ENCODE results near the gene RHBDL2. TPM values are rescaled to one million over a fixed set of nuclear protein-coding genes. Genes with fewer than 3 reads are reported as not detected.
A peak's percentile ranks its signal among the peaks of the same experiment; 100 is the strongest.
"Not testable (repeated sequence)": the region's sequence is repeated elsewhere in the genome, so short reads cannot be mapped to it uniquely, and the experiment has no call there.

Gene RHBDL2
- total RNA-seq, 2 donors from 2014 or later, result not detected

DNA sequence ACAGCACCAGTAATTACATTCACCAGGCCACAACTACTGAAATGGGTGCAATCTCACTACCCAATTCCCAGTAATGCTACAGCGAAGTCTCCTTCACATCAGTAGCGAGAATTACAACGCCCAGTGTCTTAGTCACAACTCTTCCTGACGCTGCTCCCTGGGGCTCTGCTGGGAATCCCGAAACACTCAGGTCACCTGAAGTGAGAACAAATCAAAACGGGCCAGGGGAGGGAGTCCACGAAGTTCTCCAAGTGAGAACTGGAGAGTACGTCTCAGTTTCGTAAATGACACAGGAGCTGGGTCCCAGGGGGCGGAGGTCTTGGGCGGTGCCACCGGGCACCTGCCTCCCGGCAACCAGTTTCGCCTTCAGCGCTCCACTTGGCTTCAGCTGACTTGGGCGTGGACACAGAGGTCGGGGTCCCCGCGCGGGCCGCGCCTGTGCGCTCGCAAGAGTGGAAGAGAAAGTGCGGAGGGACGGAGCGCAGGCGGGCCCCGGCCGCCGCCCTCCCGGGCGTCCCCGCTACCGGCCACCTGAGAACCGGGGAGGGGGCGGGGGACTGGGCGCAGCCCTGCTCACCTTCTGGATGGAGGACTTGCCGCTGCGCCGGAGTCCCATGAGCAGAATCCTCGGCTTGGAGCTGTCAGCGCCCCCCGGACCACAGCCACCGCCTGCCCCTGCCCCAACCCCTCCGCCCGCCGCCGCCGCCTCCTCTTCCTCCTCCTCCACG, 82.6 kb downstream of the RHBDL2 start:
- peaks cover 42% of the 10 kb centered on the region for H3K4me1 Mint-ChIP-seq
- H3K36me3 Mint-ChIP-seq (ENCODE audit: low read depth), result peaks cover 6% of the 10 kb centered on the region
- H3K4me3 Mint-ChIP-seq, result peak overlapping the region; percentile 97
- no peaks in the 10 kb centered on the region for H3K9me3 ChIP-seq (ENCODE audit: control insufficient read depth, low read length, poor library complexity, severe bottlenecking)
- DNase-seq (peak in 2 of 3 donors; percentile 20 to 31), ATAC-seq (peak; percentile 12)
- peak overlapping the region; percentile 68 for H3K27ac Mint-ChIP-seq
- H3K27me3 Mint-ChIP-seq, result no peaks in the 10 kb centered on the region

DNA sequence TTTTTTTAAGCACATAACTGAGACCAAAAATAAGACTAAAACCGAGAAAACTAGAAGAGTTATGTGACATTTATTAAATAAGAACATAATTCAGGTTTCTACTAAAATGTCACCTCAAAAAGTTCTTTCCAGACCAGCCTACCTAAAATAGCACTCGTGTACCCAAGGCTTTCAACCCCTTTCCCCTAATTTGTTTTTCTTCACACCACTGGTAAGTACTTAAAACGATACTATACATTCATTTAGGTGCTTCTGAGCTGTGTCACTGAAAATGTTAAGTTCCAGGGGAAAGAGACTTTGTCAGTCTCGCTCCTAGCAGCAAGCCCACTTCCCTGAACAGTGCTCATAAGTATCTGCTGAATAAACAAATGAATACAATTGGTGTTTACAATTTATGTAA, 88.8 kb downstream of the RHBDL2 start:
- DNase-seq (no peak), ATAC-seq (no peak)
- no peaks in the 10 kb centered on the region for H3K9me3 ChIP-seq (ENCODE audit: control insufficient read depth, low read length, poor library complexity, severe bottlenecking)
- Mint-ChIP-seq H3K36me3 (ENCODE audit: low read depth) (peaks cover 10% of the 10 kb centered on the region), H3K4me3 (no peak overlapping the region), H3K27ac (peak overlapping the region; percentile 63), H3K27me3 (no peaks in the 10 kb centered on the region), H3K4me1 (peaks cover 29% of the 10 kb centered on the region)

DNA sequence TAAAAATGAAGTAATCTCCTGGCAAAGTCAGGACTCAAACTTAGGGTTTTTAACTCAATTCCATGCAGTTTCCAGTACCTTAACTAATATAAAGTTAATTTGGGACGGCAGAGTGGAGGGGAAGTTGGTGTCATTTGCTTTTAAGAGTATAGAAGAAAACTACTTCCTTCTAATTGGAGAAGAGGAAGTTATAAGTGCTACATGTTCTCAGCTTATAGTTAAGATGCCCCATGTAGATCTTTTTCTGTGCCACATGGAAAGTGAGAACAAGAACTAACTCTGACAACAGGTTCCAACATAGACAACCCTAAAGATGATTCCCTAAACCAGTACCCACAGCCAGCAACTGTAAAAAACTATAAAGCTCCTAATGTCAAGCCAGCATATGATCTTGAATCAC, 93.6 kb downstream of the RHBDL2 start:
- no peaks in the 10 kb centered on the region for H3K27me3 Mint-ChIP-seq
- peaks cover 12% of the 10 kb centered on the region for H3K36me3 Mint-ChIP-seq (ENCODE audit: low read depth)
- H3K27ac Mint-ChIP-seq, result peak overlapping the region; percentile 53
- DNase-seq (no peak), ATAC-seq (no peak)
- no peaks in the 10 kb centered on the region for H3K9me3 ChIP-seq (ENCODE audit: control insufficient read depth, low read length, poor library complexity, severe bottlenecking)
- H3K4me3 Mint-ChIP-seq, result no peak overlapping the region
- peaks cover 23% of the 10 kb centered on the region for H3K4me1 Mint-ChIP-seq

- Mint-ChIP-seq H3K27me3 (no peaks in the 10 kb centered on the region), H3K4me3 (no peak overlapping the region), H3K4me1 (peaks cover 18% of the 10 kb centered on the region), H3K36me3 (ENCODE audit: low read depth) (peaks cover 10% of the 10 kb centered on the region), H3K27ac (peak overlapping the region; percentile 8)
- H3K9me3 ChIP-seq (ENCODE audit: control insufficient read depth, low read length, poor library complexity, severe bottlenecking), result no peaks in the 10 kb centered on the region
- no peak for DNase-seq
- no peak for ATAC-seq
Observed at GRCh38 chr1:38846210-38846609, 95.4 kb downstream of the RHBDL2 start.

- H3K4me3 Mint-ChIP-seq; H3K27me3 Mint-ChIP-seq; DNase-seq; H3K36me3 Mint-ChIP-seq (ENCODE audit: low read depth); H3K27ac Mint-ChIP-seq; H3K9me3 ChIP-seq (ENCODE audit: control insufficient read depth, low read length, poor library complexity, severe bottlenecking); ATAC-seq: not testable (repeated sequence)
- H3K4me1 Mint-ChIP-seq, result peaks cover 18% of the 10 kb centered on the region
Observed at GRCh38 chr1:38845088-38845487, 96.5 kb downstream of the RHBDL2 start.

- peaks cover 7% of the 10 kb centered on the region for H3K36me3 Mint-ChIP-seq (ENCODE audit: low read depth)
- peak overlapping the region; percentile 67 for H3K27ac Mint-ChIP-seq
- H3K4me1 Mint-ChIP-seq, result peaks cover 14% of the 10 kb centered on the region
- no peaks in the 10 kb centered on the region for H3K9me3 ChIP-seq (ENCODE audit: control insufficient read depth, low read length, poor library complexity, severe bottlenecking)
- no peaks in the 10 kb centered on the region for H3K27me3 Mint-ChIP-seq
- H3K4me3 Mint-ChIP-seq, result no peak overlapping the region
- ATAC-seq (no peak), DNase-seq (no peak)
Observed at GRCh38 chr1:38840281-38840680, 101.3 kb downstream of the RHBDL2 start.

DNA sequence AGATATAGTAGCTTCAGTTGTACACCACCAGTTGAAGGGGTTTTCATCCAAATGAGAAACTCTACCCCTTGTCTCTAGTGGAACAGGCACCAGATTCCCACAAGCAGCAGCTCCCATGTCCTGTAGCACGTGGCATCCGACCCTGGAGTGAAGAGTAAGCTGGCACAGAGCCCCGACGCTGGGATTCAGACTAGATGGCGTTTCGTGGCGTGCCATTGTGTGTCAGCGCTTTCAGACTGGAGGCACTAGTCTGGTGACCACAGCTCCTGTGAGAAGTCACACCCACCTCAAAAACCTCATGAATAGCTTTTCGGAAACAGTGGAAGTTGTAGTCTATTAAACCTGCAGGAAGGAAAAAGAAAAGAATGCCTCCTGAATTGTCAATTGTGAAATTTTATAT, 102.3 kb downstream of the RHBDL2 start:
- ATAC-seq (no peak), DNase-seq (no peak)
- no peaks in the 10 kb centered on the region for H3K9me3 ChIP-seq (ENCODE audit: control insufficient read depth, low read length, poor library complexity, severe bottlenecking)
- H3K4me1 Mint-ChIP-seq, result peaks cover 17% of the 10 kb centered on the region
- H3K27ac Mint-ChIP-seq, result peak overlapping the region; percentile 21
- H3K36me3 Mint-ChIP-seq (ENCODE audit: low read depth), result peaks cover 7% of the 10 kb centered on the region
- H3K4me3 Mint-ChIP-seq, result no peak overlapping the region
- no peaks in the 10 kb centered on the region for H3K27me3 Mint-ChIP-seq

GRCh38 chr1:38836316-38836715, 105.3 kb downstream of the RHBDL2 start:
- not testable (repeated sequence) for H3K36me3 Mint-ChIP-seq (ENCODE audit: low read depth); H3K27me3 Mint-ChIP-seq; H3K4me3 Mint-ChIP-seq; ATAC-seq; H3K4me1 Mint-ChIP-seq; H3K9me3 ChIP-seq (ENCODE audit: control insufficient read depth, low read length, poor library complexity, severe bottlenecking); H3K27ac Mint-ChIP-seq; DNase-seq

Other genes with a start within 250 kb of the RHBDL2 start
- gene RRAGC, start 82.1 kb downstream of the RHBDL2 start, total RNA-seq, result 10 to 100 TPM; 15.8 to 16.9 TPM
- 1 to 10 TPM; 4.9 to 9.8 TPM for gene MYCBP, start 68.5 kb downstream of the RHBDL2 start, total RNA-seq
- not detected for gene GJA9, start 60.2 kb downstream of the RHBDL2 start, total RNA-seq
- 10 to 100 TPM; 74.2 to 82.1 TPM for gene AKIRIN1, start 49.4 kb upstream of the RHBDL2 start, total RNA-seq
- 10 to 100 TPM; 86.6 to 94.0 TPM for gene NDUFS5, start 84.5 kb upstream of the RHBDL2 start, total RNA-seq